Hypothalamus (tissue), 51 donors: ENCODE measurements around the gene HMBS.
A peak's percentile ranks its signal among the peaks of the same experiment; 100 is the strongest.
"Not testable (repeated sequence)": the region's sequence is repeated elsewhere in the genome, so short reads cannot be mapped to it uniquely, and the experiment has no call there.

Source experiments
- DNase-seq, 51 donors: peaks; one replicate each; lab custom pipeline; 2025; lab: John Stamatoyannopoulos, UW

HMBS gene

DNA sequence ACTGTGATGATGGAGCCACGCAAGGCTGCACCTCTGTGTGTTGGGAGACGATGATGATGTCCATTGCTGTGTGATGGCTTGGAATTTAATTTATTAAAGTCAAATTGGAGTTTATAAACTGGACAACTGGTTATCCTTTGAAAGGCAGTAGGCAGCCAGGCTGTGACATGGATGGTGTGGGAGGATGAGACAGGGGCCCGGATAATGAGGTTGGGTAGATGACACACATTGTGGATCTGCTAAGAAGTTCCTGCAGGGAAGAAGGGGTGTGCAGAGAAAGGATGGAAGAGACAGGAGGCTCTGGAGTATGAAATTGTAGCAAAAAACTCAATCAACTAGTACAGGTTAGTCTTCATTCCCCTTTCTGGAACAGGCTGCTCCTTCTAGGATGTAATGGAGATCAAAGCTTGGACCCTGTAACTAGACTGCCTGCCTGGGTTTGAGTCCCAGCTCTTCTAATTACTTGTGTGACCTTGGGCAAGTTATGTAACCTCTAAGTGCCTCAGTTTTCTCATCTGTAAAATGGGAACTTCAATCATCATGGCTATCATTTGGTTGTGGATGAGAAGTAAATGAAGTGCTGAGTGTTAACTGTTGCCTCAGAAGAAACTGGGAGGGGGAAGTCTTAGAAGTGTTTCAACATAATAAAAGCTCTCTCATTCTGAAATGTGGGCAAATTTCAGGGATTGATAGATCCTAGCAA, 32.5 kb downstream of the HMBS start:
- no peak for DNase-seq

DNA sequence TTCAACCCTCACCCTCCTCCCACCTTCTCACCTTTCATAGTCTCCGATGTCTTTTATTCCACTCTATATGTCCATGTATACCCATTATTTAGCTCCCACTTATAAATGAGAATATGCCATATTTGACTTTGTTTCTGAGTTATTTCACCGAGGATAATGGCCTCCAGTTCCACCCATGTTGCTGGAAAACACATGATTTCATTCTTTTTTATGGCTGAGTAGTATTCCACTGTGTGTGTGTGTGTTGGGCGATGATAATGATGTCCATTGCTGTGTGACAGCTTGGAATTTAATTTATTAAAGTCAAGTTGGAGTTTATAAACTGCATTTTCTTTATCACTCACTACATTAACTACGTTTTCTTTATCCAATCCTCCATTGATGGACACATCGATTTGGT, 33.5 kb downstream of the HMBS start:
- no peak for DNase-seq

DNA sequence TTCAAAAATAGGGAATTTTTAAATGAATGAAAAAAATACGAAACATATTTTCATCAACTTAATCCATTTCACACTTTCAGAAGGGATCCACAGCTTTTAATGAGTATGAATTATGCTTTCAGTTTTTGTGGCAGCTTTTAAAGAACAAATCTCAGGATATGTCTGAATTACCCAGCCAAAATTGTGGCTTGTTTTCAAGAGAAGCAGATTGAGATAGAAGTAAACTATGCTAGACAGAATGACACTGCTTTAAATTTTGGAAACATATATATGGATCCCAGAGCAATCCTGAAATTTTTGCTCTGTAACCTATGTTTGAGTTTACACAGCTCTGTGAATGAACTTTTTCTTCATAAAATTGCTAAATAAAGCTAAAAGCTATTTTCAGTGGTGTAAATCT, 34.3 kb downstream of the HMBS start:
- no peak for DNase-seq

DNA sequence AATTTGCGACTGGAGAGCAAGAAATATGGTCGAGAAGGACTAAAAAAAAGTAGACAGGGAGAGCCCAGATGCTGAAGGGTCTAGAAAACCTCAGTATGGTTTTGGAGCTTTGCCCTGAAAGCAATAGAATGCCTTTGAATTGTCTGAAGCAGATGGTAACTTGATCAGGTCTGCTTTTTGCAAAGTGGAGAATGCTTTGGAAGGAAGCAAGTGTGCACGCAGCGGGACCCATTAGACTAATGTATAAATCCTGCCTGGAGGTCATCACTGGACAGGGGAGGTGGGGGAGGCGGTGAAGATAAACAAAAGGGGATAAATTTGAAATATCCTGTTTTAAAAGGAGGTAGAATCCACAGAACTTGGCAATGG, 35.9 kb downstream of the HMBS start:
- peak in 1 of 51 donors; percentile 42 for DNase-seq

DNA sequence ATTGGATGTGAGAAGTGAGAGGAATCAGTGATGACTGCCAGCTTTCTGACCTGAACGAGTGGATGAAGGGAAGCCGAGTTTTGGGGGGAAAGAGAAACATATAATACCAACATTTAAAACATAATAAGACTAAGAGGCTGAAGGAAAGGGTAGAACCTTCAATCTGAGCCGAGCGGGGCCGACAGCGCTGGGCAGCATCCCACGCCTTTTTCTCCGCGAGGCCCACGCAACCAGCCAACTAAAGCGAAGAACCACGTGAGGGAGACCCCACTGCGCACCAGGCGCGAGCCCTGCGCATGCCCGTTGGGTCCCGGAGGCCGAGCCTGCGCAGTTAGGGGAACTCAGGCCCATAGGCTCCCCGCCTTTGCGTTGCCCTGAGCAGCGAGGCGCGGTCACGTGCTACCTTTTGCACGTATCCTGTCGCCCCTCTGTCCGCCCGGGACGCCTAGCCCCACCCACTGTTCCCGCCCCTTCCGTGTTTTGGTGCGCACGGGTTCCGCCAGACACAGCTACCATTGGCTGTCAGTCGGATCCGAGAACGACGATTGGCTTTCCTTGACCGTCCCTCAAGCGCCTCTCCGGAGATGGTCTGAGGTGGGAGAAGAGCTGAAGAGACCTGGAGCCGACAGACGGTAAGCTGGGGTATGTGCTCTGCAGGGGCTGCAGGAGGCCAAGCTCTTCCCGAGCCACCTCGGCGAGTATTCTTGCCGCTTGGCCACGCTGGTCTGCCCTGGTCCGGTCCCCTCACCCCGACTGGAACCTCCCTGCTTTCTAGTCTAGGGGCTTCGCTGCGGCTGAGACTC, 36.5 kb downstream of the HMBS start, which contains the start of gene HINFP:
Gene HINFP (plus strand): TSS at position 573 of the 803 bp plus-strand sequence. CDS start 5,365 bp downstream, outside the sequence.
- DNase-seq: peak; percentile 82 to 100 (median 99)

DNA sequence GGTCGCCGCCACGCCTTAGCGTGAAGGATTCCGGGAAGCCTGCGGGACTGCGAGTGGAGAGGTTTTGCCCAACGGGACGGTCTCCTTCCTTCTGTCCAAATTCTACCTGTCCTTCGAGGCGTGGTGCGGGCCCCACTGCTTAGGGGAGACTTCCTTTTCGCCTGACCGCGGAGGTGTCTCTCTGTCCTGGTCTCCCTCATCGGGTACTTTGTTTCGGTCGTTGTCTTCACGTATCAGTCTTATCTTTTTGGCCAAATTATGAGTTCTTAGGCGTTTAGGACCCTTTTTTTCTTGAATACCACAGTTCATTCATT, 37.1 kb downstream of the HMBS start:
- no peak for DNase-seq

DNA sequence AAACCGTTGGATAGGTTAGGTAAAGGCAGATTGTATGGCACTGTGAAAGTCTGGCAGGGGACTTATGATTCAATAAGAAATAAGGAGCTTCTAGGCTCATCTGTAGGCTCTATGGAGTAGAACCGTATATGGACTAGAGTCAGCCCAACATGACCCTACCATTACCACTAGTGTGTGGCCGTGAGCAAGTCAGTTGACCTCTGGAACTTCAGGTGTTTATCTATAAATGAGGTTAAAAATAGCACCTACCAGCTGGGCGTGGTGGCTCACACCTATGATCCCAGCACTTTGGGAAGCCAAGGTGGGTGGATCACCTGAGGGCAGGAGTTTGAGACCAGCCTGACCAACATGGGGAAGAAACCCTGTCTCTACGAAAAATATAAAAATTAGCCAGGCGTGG, 41.1 kb downstream of the HMBS start:
- no peak for DNase-seq

DNA sequence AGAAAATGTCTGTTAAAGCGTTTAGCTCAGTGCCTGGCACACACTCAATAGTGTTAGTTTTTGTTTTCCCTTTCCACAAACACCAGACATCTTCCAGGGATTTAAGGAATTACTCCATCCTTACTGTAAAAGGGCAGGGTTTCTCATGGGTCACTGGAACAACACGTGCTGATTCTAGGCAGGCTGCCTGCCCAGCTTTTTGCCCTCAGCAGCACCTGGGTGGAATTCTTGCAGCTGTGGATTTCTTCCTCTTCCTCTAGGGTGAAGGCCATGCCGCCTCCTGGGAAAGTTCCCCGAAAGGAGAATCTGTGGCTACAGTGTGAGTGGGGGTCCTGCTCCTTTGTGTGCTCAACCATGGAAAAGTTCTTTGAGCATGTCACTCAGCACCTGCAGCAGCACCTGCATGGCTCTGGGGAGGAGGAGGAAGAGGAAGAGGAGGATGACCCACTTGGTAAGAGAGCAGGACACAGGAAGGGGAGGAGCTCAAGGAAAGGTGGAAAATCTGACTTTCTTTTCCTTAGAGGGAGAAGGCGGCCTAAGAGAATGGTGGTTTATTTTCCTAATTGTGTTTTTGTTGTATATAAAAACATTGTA, 42.1 kb downstream of the HMBS start:
- no peak for DNase-seq

DNA sequence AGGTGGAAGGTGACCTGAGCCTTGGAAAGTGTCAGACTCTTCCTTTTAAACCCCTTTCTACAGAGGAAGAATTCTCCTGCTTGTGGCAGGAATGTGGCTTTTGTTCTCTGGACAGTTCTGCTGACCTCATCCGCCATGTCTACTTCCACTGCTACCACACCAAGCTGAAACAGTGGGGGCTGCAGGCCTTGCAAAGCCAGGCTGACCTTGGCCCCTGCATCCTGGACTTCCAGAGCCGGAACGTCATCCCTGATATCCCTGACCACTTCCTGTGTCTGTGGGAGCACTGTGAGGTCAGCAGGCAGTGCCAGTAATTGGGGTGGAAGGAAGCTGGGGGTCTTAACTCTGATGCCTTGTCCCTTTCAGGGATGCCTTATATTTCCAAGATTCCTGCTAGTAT, 46.0 kb downstream of the HMBS start:
- no peak for DNase-seq

DNA sequence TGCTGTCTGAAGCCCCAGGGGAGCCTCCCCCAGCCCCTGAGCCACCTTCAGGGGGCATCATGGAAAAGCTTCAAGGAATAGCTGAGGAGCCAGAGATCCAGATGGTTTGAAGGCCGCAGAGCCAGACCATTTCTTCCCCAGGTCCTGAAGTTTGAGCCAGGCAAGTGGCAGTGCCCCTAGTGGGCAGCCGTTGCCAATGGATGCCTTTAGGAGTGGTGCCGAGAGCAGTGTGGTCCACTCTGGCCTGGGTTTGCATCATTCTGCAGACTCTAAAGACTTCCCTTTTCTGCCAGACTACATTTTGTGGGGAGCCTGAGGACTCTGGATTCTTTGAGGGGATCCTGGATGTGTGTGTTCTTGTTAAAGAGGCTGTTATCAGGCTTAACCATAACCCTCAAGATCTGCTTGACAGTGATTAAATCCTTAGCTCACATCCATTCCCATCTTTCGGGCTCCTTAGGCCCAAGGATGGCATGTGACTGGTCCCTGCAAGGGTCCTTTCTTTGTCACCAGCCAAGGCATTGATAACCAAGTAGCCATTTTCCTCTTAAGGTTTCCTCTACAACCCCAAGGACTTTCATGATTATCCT, 49.8 kb downstream of the HMBS start:
- no peak for DNase-seq

DNA sequence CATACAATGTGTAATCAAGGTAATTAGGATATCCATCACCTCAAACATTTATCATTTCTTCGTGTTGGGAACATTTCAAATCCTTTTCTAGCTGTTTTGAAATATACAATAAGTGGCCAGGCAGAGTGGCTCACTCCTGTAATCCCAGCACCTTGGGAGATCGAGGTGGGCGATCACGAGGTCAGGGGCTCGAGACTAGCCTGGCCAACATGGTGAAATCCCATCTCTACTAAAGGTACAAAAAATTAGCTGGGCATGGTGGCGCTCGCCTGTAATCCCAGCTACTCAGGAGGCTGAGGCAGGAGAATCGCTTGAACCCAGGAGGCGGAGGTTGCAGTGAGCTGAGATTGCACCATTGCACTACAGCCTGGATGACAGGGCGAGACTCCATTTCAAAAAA, 54.6 kb downstream of the HMBS start:
- DNase-seq: not testable (repeated sequence)
